Measurements from ENCODE around the gene AOC2.

DNA sequence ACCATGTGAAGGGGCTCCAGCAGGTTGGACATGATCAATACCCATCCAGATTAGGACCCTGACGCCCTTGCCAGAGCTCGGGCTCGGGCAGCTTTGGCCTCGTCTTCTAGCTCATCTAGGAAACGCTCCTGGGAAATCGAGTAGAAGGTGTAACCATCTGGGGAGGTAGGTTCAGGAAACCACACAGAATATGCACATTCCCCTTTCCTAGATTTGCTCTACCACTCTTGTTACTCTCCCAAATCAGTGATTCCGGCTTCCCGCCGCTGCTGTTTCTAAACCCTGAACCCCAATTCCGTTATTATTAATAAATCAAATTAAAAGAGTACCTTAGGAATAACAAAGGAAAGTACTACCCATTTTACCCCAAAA is 46.4 kb upstream of the AOC2 start:
- TF ChIP-seq RAD21 (IDR thresholded peaks at IDR 0.05) (no peak), REST (IDR thresholded peaks at IDR 0.05) (no peak), FOXA1 (IDR thresholded peaks at IDR 0.05) (no peak), SP1 (IDR thresholded peaks at IDR 0.05) (no peak), JUND (IDR thresholded peaks at IDR 0.05) (no peak), ATF3 (IDR thresholded peaks at IDR 0.05) (no peak), GABPA (IDR thresholded peaks at IDR 0.05 in 1 of 2, conservative IDR thresholded peaks at IDR 0.05 in 1 of 2) (no peak), YY1 (IDR thresholded peaks at IDR 0.05) (no peak), NR2F2 (IDR thresholded peaks at IDR 0.05) (no peak)
- TF ChIP-seq, protein P1, sequence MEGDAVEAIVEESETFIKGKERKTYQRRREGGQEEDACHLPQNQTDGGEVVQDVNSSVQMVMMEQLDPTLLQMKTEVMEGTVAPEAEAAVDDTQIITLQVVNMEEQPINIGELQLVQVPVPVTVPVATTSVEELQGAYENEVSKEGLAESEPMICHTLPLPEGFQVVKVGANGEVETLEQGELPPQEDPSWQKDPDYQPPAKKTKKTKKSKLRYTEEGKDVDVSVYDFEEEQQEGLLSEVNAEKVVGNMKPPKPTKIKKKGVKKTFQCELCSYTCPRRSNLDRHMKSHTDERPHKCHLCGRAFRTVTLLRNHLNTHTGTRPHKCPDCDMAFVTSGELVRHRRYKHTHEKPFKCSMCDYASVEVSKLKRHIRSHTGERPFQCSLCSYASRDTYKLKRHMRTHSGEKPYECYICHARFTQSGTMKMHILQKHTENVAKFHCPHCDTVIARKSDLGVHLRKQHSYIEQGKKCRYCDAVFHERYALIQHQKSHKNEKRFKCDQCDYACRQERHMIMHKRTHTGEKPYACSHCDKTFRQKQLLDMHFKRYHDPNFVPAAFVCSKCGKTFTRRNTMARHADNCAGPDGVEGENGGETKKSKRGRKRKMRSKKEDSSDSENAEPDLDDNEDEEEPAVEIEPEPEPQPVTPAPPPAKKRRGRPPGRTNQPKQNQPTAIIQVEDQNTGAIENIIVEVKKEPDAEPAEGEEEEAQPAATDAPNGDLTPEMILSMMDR (IDR thresholded peaks at IDR 0.05; ENCODE audit: low read depth, low read length, missing input control): no peak

Data from liver (tissue), 3 donors.